Gastroesophageal sphincter (tissue), 4 donors: ENCODE results near the gene PPM1M. TPM values are rescaled to one million over a fixed set of nuclear protein-coding genes. Genes with fewer than 3 reads are reported as not detected.

Experiments used
- ATAC-seq: fragments of 150-250 bp; one replicate; pipeline ENCODE4 v1.9.1; 2016; ENCODE audit warnings: mild to moderate bottlenecking, moderate library complexity
- H3K27ac ChIP-seq, 4 donors: fragments of 200-600 bp; sonication (generic) in 3 of 4; 1 replicate in 3 of 4; 2 replicates in 1 of 4; pipeline ENCODE4 v1.5.1; 2016 to 2019
- H3K27me3 ChIP-seq: fragments of 200-600 bp; sonication (generic); one replicate; pipeline ENCODE4 v1.5.1; 2019
- H3K36me3 ChIP-seq, 2 donors: fragments of 200-600 bp; sonication (generic); one replicate each; pipeline ENCODE4 v1.5.1; 2019; ENCODE audit warnings: control low read depth in 1 of 2
- H3K4me1 ChIP-seq, 3 donors: fragments of 200-600 bp; sonication (generic); 1 replicate in 2 of 3; 2 replicates in 1 of 3; pipeline ENCODE4 v1.5.1; 2016 to 2019; ENCODE audit warnings: control low read depth in 2 of 3
- H3K4me3 ChIP-seq, 2 donors: fragments of 200-600 bp; sonication (generic); one replicate each; pipeline ENCODE4 v1.5.1; 2019; ENCODE audit warnings: mild to moderate bottlenecking in 1 of 2, moderate library complexity in 1 of 2
- H3K9me3 ChIP-seq, 3 donors: fragments of 200-600 bp; sonication (generic); one replicate each; pipeline ENCODE4 v1.5.1; 2017 to 2019; ENCODE audit warnings: control low read depth in 2 of 3
- CTCF ChIP-seq, 4 experiments: fragments of 200-600 bp in 2 of 4; fragments of 450-650 bp in 2 of 4; sonication (generic) in 1 of 4; IDR thresholded peaks; one replicate each; pipeline ENCODE4 v1.5.1; 2017 to 2019; ENCODE audit warnings: antibody characterized with exemption in 4 of 4, mild to moderate bottlenecking in 2 of 4, moderate library complexity in 2 of 4
- EP300 ChIP-seq: sonication (generic); formaldehyde crosslinking; IDR thresholded peaks from one replicate; pipeline ENCODE4 v1.6.1; 2017; ENCODE audit warnings: antibody characterized with exemption, mild to moderate bottlenecking
- POLR2A ChIP-seq, 2 donors: fragments of 450-650 bp; IDR thresholded peaks; one replicate each; pipeline ENCODE4 v1.6.1; 2017; ENCODE audit warnings: antibody characterized with exemption in 2 of 2, mild to moderate bottlenecking in 2 of 2, moderate library complexity in 1 of 2
- POLR2AphosphoS5 ChIP-seq: sonication (generic); formaldehyde crosslinking; IDR thresholded peaks from one replicate; pipeline ENCODE4 v1.6.1; 2017; ENCODE audit warnings: antibody characterized with exemption
- WGBS, 2 donors: methylation state at CpG; one replicate each; pipeline ENCODE4 v1.1.5; 2018; ENCODE audit warnings: low coverage in 1 of 2; 5-methylcytosine and 5-hydroxymethylcytosine counted together
- total RNA-seq, 4 donors: library from RNA; depleted of rRNA; stranded (reverse); fragments of >200 nt; gene quantifications; one replicate each; pipeline ENCODE4 v1.1.0, GENCODE V29; 2016

Gene PPM1M
- total RNA-seq, 4 donors from 2014 or later: 20.3 to 36.6 (median 29.9) TPM

- ATAC-seq: no peak
- no peak overlapping the region for H3K27ac ChIP-seq
- H3K4me1 ChIP-seq: peaks cover 0 to 43% (median 6%) of the 10 kb centered on the region in 3 donors
- 85% methylated on average over 3 of the region's 6 CpGs; no CpG with 5 or more reads in 1 of the 2 donors for WGBS, 2 donors
- H3K27me3 ChIP-seq: no peaks in the 10 kb centered on the region
- no peaks in the 10 kb centered on the region for H3K9me3 ChIP-seq
- peaks cover 0 to 84% of the 10 kb centered on the region in 2 donors for H3K36me3 ChIP-seq
- H3K4me3 ChIP-seq: no peak overlapping the region
- TF ChIP-seq CTCF (IDR thresholded peaks at IDR 0.05) (no peak), POLR2AphosphoS5 (no peak), EP300 (no peak), POLR2A (IDR thresholded peaks at IDR 0.05) (no peak)
These were observed 15.1 kb upstream of the PPM1M start for GRCh38 chr3:52230461-52230860.

DNA sequence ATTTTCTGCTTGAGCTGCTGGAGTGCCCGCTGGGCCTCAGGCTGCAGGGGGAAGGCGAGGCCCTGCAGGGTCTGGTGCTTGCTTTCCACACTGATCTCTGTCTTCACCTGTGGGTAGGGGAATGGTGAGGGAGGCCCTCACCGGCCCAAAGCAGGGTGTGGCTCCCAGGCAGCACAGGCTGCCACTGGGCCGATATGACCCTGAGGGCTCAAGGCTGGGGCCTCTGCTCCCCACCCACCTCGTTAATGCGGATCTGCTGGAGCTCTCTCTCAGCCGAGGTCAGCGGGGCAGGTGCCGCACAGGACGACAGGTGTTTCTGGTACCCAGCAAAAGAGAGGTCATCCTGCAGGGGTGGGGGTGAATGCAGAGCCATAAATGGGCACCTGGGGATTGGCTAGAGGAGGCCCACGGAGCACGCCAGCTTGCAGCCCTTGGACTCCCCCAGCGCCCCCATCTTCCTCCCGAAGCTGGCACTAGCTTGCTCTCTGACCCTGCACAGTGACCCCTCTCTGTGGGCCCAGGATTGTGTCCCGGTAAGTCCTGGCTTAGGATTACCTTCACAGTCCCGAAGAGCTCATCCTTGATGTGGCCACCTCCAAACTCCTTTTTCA, 14.6 kb upstream of the PPM1M start:
- no peak for TF ChIP-seq POLR2AphosphoS5
- no peak for TF ChIP-seq EP300
- no peak for TF ChIP-seq POLR2A (IDR thresholded peaks at IDR 0.05)
- TF ChIP-seq CTCF (IDR thresholded peaks at IDR 0.05): no peak
- Histone ChIP-seq H3K4me3 (no peak overlapping the region), H3K27ac (peak overlapping the region in 1 of 4 donors; percentile 1), H3K27me3 (no peaks in the 10 kb centered on the region), H3K36me3 (peaks cover 0 to 84% of the 10 kb centered on the region in 2 donors), H3K4me1 (peaks cover 0 to 49% (median 12%) of the 10 kb centered on the region in 3 donors), H3K9me3 (no peaks in the 10 kb centered on the region)
- WGBS, 2 donors: 86 to 100% methylated on average over 1 to 7 of the region's 16 CpGs
- no peak for ATAC-seq

- TF ChIP-seq POLR2A (IDR thresholded peaks at IDR 0.05) (no peak), CTCF (IDR thresholded peaks at IDR 0.05) (peak in 3 of 4 experiments; percentile 88 to 92 (median 92)), POLR2AphosphoS5 (peak; percentile 58), EP300 (no peak)
- Histone ChIP-seq H3K27ac (peak overlapping the region in 1 of 4 donors; percentile 1), H3K36me3 (peaks cover 0 to 84% of the 10 kb centered on the region in 2 donors), H3K4me3 (no peak overlapping the region), H3K27me3 (no peaks in the 10 kb centered on the region), H3K9me3 (no peaks in the 10 kb centered on the region), H3K4me1 (peaks cover 0 to 56% (median 18%) of the 10 kb centered on the region in 3 donors)
- ATAC-seq: peak; percentile 65
- no CpG with 5 or more reads among the region's 34 CpGs for WGBS, 2 donors
These were observed 13.9 kb upstream of the PPM1M start for GRCh38 chr3:52231502-52232278.

GRCh38 chr3:52232279-52233107, 13.1 kb upstream of the PPM1M start:
- Histone ChIP-seq H3K36me3 (peaks cover 0 to 78% of the 10 kb centered on the region in 2 donors), H3K4me1 (peaks cover 0 to 64% (median 25%) of the 10 kb centered on the region in 3 donors), H3K9me3 (no peaks in the 10 kb centered on the region), H3K27ac (peak overlapping the region in 1 of 4 donors; percentile 1), H3K4me3 (no peak overlapping the region), H3K27me3 (no peaks in the 10 kb centered on the region)
- WGBS, 2 donors: 72 to 89% methylated on average over 5 to 8 of the region's 28 CpGs
- ATAC-seq: no peak
- no peak for TF ChIP-seq POLR2AphosphoS5
- no peak for TF ChIP-seq EP300
- TF ChIP-seq CTCF (IDR thresholded peaks at IDR 0.05): peak in 2 of 4 experiments; percentile 8 to 25
- TF ChIP-seq POLR2A (IDR thresholded peaks at IDR 0.05): no peak
